ENCODE results near the gene USP11.

DNA sequence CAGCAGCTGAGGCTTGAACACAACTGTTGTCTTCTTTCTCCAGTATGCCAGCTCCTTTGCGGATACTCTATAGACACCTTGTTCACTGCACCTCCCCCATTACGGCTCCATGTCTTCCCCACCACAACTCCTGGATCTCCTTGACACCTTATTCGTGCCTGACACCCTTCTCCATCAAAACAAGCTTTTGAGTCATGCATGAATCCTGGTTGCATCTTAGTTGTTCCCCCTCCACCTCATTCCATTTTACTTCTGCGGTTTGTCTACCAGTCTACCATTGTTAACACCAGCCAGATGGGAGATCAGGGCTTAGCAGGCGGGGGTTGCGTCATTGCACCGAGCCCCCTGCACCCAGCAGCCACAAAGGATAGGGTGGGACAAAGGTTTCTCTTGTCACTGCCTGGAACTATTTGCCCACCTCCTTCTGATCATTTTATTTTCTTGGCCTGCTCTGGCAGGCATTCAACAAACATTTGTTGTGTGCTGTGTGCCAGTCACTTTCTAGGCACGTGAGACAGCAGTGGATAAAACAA is 16.4 kb upstream of the USP11 start:
- TF ChIP-seq, protein P1, sequence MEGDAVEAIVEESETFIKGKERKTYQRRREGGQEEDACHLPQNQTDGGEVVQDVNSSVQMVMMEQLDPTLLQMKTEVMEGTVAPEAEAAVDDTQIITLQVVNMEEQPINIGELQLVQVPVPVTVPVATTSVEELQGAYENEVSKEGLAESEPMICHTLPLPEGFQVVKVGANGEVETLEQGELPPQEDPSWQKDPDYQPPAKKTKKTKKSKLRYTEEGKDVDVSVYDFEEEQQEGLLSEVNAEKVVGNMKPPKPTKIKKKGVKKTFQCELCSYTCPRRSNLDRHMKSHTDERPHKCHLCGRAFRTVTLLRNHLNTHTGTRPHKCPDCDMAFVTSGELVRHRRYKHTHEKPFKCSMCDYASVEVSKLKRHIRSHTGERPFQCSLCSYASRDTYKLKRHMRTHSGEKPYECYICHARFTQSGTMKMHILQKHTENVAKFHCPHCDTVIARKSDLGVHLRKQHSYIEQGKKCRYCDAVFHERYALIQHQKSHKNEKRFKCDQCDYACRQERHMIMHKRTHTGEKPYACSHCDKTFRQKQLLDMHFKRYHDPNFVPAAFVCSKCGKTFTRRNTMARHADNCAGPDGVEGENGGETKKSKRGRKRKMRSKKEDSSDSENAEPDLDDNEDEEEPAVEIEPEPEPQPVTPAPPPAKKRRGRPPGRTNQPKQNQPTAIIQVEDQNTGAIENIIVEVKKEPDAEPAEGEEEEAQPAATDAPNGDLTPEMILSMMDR (IDR thresholded peaks at IDR 0.05): no peak
- no peak for TF ChIP-seq POLR2A (IDR thresholded peaks at IDR 0.05)

All from upper lobe of left lung (tissue), 4 donors.